ENCODE results near the gene PPP1CA. TPM values are rescaled to one million over a fixed set of nuclear protein-coding genes. Genes with fewer than 3 reads are reported as not detected.

PPP1CA gene
- total RNA-seq, 1 donor from 2014 or later, result 134 TPM

DNA sequence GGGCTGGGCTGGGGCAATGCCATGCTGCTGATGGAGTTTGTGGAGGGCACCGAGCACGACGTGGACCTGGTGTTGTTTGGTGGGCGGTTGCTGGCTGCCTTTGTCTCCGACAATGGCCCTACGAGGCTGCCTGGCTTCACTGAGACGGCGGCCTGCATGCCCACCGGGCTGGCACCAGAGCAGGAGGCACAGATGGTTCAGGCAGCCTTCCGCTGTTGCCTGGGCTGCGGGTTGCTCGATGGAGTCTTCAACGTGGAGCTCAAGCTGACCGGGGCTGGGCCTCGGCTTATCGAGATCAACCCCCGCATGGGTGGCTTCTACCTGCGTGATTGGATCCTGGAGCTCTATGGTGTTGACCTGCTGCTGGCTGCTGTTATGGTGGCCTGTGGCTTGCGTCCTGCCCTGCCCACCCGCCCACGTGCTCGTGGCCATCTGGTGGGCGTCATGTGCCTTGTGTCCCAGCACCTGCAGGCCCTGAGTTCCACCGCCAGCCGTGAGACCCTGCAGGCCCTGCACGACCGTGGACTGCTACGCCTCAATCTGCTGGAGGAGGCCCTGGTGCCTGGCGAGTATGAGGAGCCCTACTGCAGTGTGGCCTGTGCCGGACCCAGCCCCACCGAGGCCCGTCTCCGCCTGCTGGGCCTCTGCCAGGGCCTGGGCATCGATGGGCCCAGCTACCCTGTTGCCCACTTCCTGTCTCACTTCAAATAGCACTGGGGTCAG, 22.4 kb upstream of the PPP1CA start:
- no peaks in the 10 kb centered on the region for H3K36me3 ChIP-seq
- no peaks in the 10 kb centered on the region for H3K27me3 ChIP-seq
- ATAC-seq (no peak), DNase-seq (no peak)
- peaks cover 19% of the 10 kb centered on the region for H3K4me1 ChIP-seq
- TF ChIP-seq CTCF (IDR thresholded peaks at IDR 0.05), result no peak
- H3K27ac ChIP-seq, result no peak overlapping the region
- H3K4me3 ChIP-seq, result no peak overlapping the region
- no peaks in the 10 kb centered on the region for H3K9me3 ChIP-seq
- intact Hi-C loops (cut with DNase I), result no loop called here

GRCh38 chr11:67423466-67423865, 21.8 kb upstream of the PPP1CA start:
- TF ChIP-seq CTCF (IDR thresholded peaks at IDR 0.05), result no peak
- Histone ChIP-seq H3K4me1 (peaks cover 22% of the 10 kb centered on the region), H3K4me3 (no peak overlapping the region), H3K27me3 (no peaks in the 10 kb centered on the region), H3K36me3 (no peaks in the 10 kb centered on the region), H3K27ac (no peak overlapping the region), H3K9me3 (no peaks in the 10 kb centered on the region)
- no peak for DNase-seq
- ATAC-seq, result no peak
- intact Hi-C loops (cut with DNase I), result no loop called here

DNA sequence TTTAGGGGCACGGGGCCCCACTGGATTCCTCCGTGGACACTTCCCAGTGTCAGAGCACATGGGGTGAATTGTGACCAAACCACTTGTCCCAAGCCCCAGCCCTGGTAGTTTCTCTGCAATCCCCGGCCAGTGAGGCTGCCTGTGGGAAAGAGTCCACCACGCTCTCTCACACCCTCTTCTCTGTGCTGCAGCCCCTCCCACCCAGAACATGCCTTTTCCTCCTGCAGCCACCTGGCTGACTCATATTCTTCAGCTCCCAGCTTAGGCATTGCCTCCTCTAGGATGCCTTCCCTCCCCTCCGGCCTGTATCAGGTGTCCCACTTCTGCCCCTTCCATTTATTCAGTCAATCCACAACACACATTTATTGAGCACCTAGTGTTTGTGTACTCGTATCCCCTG, 21.2 kb upstream of the PPP1CA start:
- H3K4me1 ChIP-seq, result peaks cover 24% of the 10 kb centered on the region
- no peak for ATAC-seq
- DNase-seq, result no peak
- no peaks in the 10 kb centered on the region for H3K36me3 ChIP-seq
- no peaks in the 10 kb centered on the region for H3K27me3 ChIP-seq
- H3K27ac ChIP-seq, result no peak overlapping the region
- intact Hi-C loops (cut with DNase I), result no loop called here
- H3K9me3 ChIP-seq, result no peaks in the 10 kb centered on the region
- no peak overlapping the region for H3K4me3 ChIP-seq
- TF ChIP-seq CTCF (IDR thresholded peaks at IDR 0.05), result no peak

DNA sequence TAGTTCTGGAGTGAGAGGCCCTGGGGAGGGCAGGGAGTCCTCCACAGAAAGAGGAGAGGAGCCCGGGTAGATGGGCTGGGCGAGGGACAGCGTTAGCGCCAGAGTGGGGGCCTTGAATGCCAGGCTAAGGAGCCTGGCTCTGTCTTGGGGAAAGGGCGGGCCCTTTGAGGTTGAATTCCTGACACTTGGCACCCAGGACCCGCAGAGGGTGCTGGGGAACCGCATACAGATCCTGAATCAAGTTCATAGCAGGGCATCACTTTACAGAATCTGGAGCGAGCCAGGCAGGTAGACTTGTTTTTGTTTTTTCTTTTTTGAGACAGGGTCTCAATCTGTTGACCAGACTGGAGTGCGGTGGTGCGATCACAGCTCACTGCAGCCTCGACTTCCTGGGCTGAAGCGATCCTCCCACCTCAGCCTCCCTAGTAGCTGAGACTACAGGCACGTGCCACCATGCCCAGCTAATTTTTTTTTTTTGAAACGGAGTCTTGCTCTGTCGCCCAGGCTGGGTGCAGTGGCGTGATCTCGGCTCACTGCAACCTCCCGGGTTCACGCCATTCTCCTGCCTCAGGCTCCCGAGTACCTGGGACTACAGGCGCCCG, 19.9 kb upstream of the PPP1CA start:
- Histone ChIP-seq H3K27ac (peak overlapping the region; percentile 79), H3K27me3 (no peaks in the 10 kb centered on the region), H3K4me1 (peaks cover 25% of the 10 kb centered on the region), H3K9me3 (no peaks in the 10 kb centered on the region), H3K36me3 (no peaks in the 10 kb centered on the region), H3K4me3 (peak overlapping the region; percentile 54)
- no peak for TF ChIP-seq CTCF (IDR thresholded peaks at IDR 0.05)
- no peak for ATAC-seq
- DNase-seq, result no peak
- intact Hi-C loops (cut with DNase I), result no loop called here

- Histone ChIP-seq H3K4me3 (peak overlapping the region; percentile 54), H3K4me1 (peaks cover 32% of the 10 kb centered on the region), H3K9me3 (no peaks in the 10 kb centered on the region), H3K27ac (peak overlapping the region; percentile 79), H3K27me3 (no peaks in the 10 kb centered on the region), H3K36me3 (no peaks in the 10 kb centered on the region)
- DNase-seq, result peak; percentile 99
- ATAC-seq, result peak; percentile 96
- intact Hi-C loops (cut with DNase I), result no loop called here
- TF ChIP-seq CTCF (IDR thresholded peaks at IDR 0.05), result no peak
Observed at GRCh38 chr11:67420646-67421429, 19.2 kb upstream of the PPP1CA start.
